ENCODE measurements around the gene KCNAB1. TPM values are rescaled to one million over a fixed set of nuclear protein-coding genes. Genes with fewer than 3 reads are reported as not detected.

The KCNAB1 gene
- total RNA-seq, 1 donor from 2014 or later = 16.5 TPM

GRCh38 chr3:156158656-156159295, 38.4 kb downstream of the KCNAB1 start:
- H3K4me1 Mint-ChIP-seq (ENCODE audit: low read depth, unreplicated experiment) = peaks cover 16% of the 10 kb centered on the region
- TF ChIP-seq CTCF (IDR thresholded peaks at IDR 0.05; ENCODE audit: partially characterized antibody, unreplicated experiment) = no peak
- H3K36me3 Mint-ChIP-seq (ENCODE audit: unreplicated experiment) = peaks cover 6% of the 10 kb centered on the region
- DNase-seq = no peak
- H3K27me3 Mint-ChIP-seq (ENCODE audit: unreplicated experiment) = no peaks in the 10 kb centered on the region
- H3K9me3 Mint-ChIP-seq (ENCODE audit: unreplicated experiment) = peaks cover 1% of the 10 kb centered on the region
- H3K27ac Mint-ChIP-seq (ENCODE audit: unreplicated experiment) = peak overlapping the region; percentile 24
- H3K4me3 Mint-ChIP-seq (ENCODE audit: unreplicated experiment) = no peak overlapping the region

- Mint-ChIP-seq H3K4me1 (ENCODE audit: low read depth, unreplicated experiment) (peaks cover 16% of the 10 kb centered on the region), H3K27me3 (ENCODE audit: unreplicated experiment) (no peaks in the 10 kb centered on the region), H3K27ac (ENCODE audit: unreplicated experiment) (no peak overlapping the region), H3K36me3 (ENCODE audit: unreplicated experiment) (peaks cover 1% of the 10 kb centered on the region), H3K9me3 (ENCODE audit: unreplicated experiment) (peaks cover 1% of the 10 kb centered on the region), H3K4me3 (ENCODE audit: unreplicated experiment) (peak overlapping the region; percentile 4)
- no peak for TF ChIP-seq CTCF (IDR thresholded peaks at IDR 0.05; ENCODE audit: partially characterized antibody, unreplicated experiment)
- DNase-seq = no peak
Observed at GRCh38 chr3:156160647-156161046, 40.3 kb downstream of the KCNAB1 start.

- Mint-ChIP-seq H3K9me3 (ENCODE audit: unreplicated experiment) (peaks cover 1% of the 10 kb centered on the region), H3K36me3 (ENCODE audit: unreplicated experiment) (no peaks in the 10 kb centered on the region), H3K4me1 (ENCODE audit: low read depth, unreplicated experiment) (peaks cover 16% of the 10 kb centered on the region), H3K4me3 (ENCODE audit: unreplicated experiment) (peak overlapping the region; percentile 11), H3K27me3 (ENCODE audit: unreplicated experiment) (no peaks in the 10 kb centered on the region), H3K27ac (ENCODE audit: unreplicated experiment) (peak overlapping the region; percentile 64)
- no peak for DNase-seq
- TF ChIP-seq CTCF (IDR thresholded peaks at IDR 0.05; ENCODE audit: partially characterized antibody, unreplicated experiment) = no peak
Observed at GRCh38 chr3:156161172-156161571, 40.8 kb downstream of the KCNAB1 start.

GRCh38 chr3:156163848-156164247, 43.5 kb downstream of the KCNAB1 start:
- no peak for TF ChIP-seq CTCF (IDR thresholded peaks at IDR 0.05; ENCODE audit: partially characterized antibody, unreplicated experiment)
- no peak for DNase-seq
- no peaks in the 10 kb centered on the region for H3K9me3 Mint-ChIP-seq (ENCODE audit: unreplicated experiment)
- H3K36me3 Mint-ChIP-seq (ENCODE audit: unreplicated experiment) = no peaks in the 10 kb centered on the region
- no peak overlapping the region for H3K27ac Mint-ChIP-seq (ENCODE audit: unreplicated experiment)
- H3K27me3 Mint-ChIP-seq (ENCODE audit: unreplicated experiment) = no peaks in the 10 kb centered on the region
- no peak overlapping the region for H3K4me3 Mint-ChIP-seq (ENCODE audit: unreplicated experiment)
- peaks cover 11% of the 10 kb centered on the region for H3K4me1 Mint-ChIP-seq (ENCODE audit: low read depth, unreplicated experiment)

GRCh38 chr3:156166808-156167207, 46.4 kb downstream of the KCNAB1 start:
- H3K9me3 Mint-ChIP-seq (ENCODE audit: unreplicated experiment) = no peaks in the 10 kb centered on the region
- no peak for TF ChIP-seq CTCF (IDR thresholded peaks at IDR 0.05; ENCODE audit: partially characterized antibody, unreplicated experiment)
- H3K36me3 Mint-ChIP-seq (ENCODE audit: unreplicated experiment) = no peaks in the 10 kb centered on the region
- H3K4me1 Mint-ChIP-seq (ENCODE audit: low read depth, unreplicated experiment) = peaks cover 3% of the 10 kb centered on the region
- no peak overlapping the region for H3K27ac Mint-ChIP-seq (ENCODE audit: unreplicated experiment)
- peaks cover 1% of the 10 kb centered on the region for H3K27me3 Mint-ChIP-seq (ENCODE audit: unreplicated experiment)
- no peak overlapping the region for H3K4me3 Mint-ChIP-seq (ENCODE audit: unreplicated experiment)
- DNase-seq = no peak
